Suprapubic skin (tissue), 4 donors: ENCODE results near the gene ZCCHC24.

Experiments used
- CTCF ChIP-seq, 2 donors: fragments of 200-600 bp in 1 of 2; fragments of 450-650 bp in 1 of 2; sonication (generic) in 1 of 2; IDR thresholded peaks; one replicate each; pipeline ENCODE4 v1.5.1; 2016 to 2019; ENCODE audit warnings: antibody characterized with exemption in 2 of 2, mild to moderate bottlenecking in 1 of 2, moderate library complexity in 1 of 2
- EP300 ChIP-seq: sonication (generic); formaldehyde crosslinking; IDR thresholded peaks from one replicate; pipeline ENCODE4 v1.6.1; 2017; ENCODE audit warnings: antibody characterized with exemption
- POLR2A ChIP-seq, 2 donors: fragments of 450-650 bp; IDR thresholded peaks; one replicate each; pipeline ENCODE4 v1.6.1; 2017; ENCODE audit warnings: antibody characterized with exemption in 2 of 2, mild to moderate bottlenecking in 2 of 2, moderate library complexity in 2 of 2
- POLR2AphosphoS5 ChIP-seq, 3 donors: sonication (generic); formaldehyde crosslinking; IDR thresholded peaks; one replicate each; pipeline ENCODE4 v1.6.1; 2017; ENCODE audit warnings: antibody characterized with exemption in 3 of 3

- no peak for TF ChIP-seq CTCF (IDR thresholded peaks at IDR 0.05)
- no peak for TF ChIP-seq POLR2A (IDR thresholded peaks at IDR 0.05)
- TF ChIP-seq POLR2AphosphoS5 (IDR thresholded peaks at IDR 0.05) = no peak
- no peak for TF ChIP-seq EP300
Observed at GRCh38 chr10:79416578-79417255, 28.7 kb downstream of the ZCCHC24 start.
